Liver (tissue), 9 donors: ENCODE data around the gene CACNA1D. TPM values are rescaled to one million over a fixed set of nuclear protein-coding genes. Genes with fewer than 3 reads are reported as not detected.

ENCODE experiments used
- DNase-seq: peaks from one replicate; pipeline ENCODE4 v3.0.0-alpha.2; 2017; ENCODE audit warnings: low spot score
- H3K27ac ChIP-seq, 2 donors: one replicate each; pipeline ENCODE4 v1.7.0; 2013; ENCODE audit warnings: inconsistent platforms in 2 of 2, low read length in 2 of 2, control low read depth in 1 of 2, low read depth in 1 of 2, mild to moderate bottlenecking in 1 of 2
- H3K27me3 ChIP-seq, 4 donors: one replicate each; pipeline versions ENCODE4 v1.6.1 to v1.7.0; 2013; ENCODE audit warnings: low read length in 3 of 4, inconsistent platforms in 1 of 4, mild to moderate bottlenecking in 1 of 4, moderate library complexity in 1 of 4; ENCODE audit not compliant: control insufficient read depth in 4 of 4, insufficient read depth in 4 of 4
- H3K36me3 ChIP-seq, 4 donors: one replicate each; pipeline versions ENCODE4 v1.6.1 to v1.7.0; 2013; ENCODE audit warnings: low read length in 3 of 4, mild to moderate bottlenecking in 3 of 4, low read depth in 1 of 4, moderate library complexity in 1 of 4; ENCODE audit not compliant: control insufficient read depth in 4 of 4, insufficient read depth in 3 of 4
- H3K4me1 ChIP-seq, 4 donors: one replicate each; pipeline versions ENCODE4 v1.6.1 to v1.7.0; 2013; ENCODE audit warnings: low read length in 3 of 4, mild to moderate bottlenecking in 3 of 4, moderate library complexity in 1 of 4; ENCODE audit not compliant: control insufficient read depth in 4 of 4, insufficient read depth in 4 of 4
- H3K4me3 ChIP-seq, 3 donors: one replicate each; pipeline versions ENCODE4 v1.6.1 to v1.7.0; 2013; ENCODE audit warnings: low read length in 3 of 3, control low read depth in 1 of 3, low read depth in 1 of 3, mild to moderate bottlenecking in 1 of 3
- H3K9ac ChIP-seq, 2 donors: one replicate each; pipeline ENCODE4 v1.7.0; 2013; ENCODE audit warnings: low read length in 2 of 2, mild to moderate bottlenecking in 2 of 2, moderate library complexity in 2 of 2, control low read depth in 1 of 2, low read depth in 1 of 2
- H3K9me3 ChIP-seq, 4 donors: one replicate each; pipeline versions ENCODE4 v1.6.1 to v1.7.0; 2013; ENCODE audit warnings: low read length in 3 of 4; ENCODE audit not compliant: control insufficient read depth in 4 of 4
- ATF3 ChIP-seq: IDR thresholded peaks from 2 replicates; pipeline ENCODE4 v1.6.1; 2016; ENCODE audit warnings: antibody characterized with exemption
- EGR1 ChIP-seq, 2 donors: IDR thresholded peaks; 2 replicates each; pipeline ENCODE4 v1.6.1; 2016 to 2018; ENCODE audit warnings: antibody characterized with exemption in 2 of 2, low read depth in 2 of 2
- FOXA1 ChIP-seq: IDR thresholded peaks from 2 replicates; pipeline ENCODE4 v1.6.1; 2016; ENCODE audit warnings: antibody characterized with exemption
- FOXA2 ChIP-seq: IDR thresholded peaks from 2 replicates; pipeline ENCODE4 v1.6.1; 2016; ENCODE audit warnings: antibody characterized with exemption
- GABPA ChIP-seq, 2 donors: IDR thresholded peaks in 1 of 2; conservative IDR thresholded peaks in 1 of 2; 2 replicates each; pipeline ENCODE4 v1.6.1; 2016; ENCODE audit warnings: antibody characterized with exemption in 2 of 2, mild to moderate bottlenecking in 1 of 2, moderate library complexity in 1 of 2
- HNF4A ChIP-seq, 2 donors: conservative IDR thresholded peaks; 2 replicates each; pipeline ENCODE4 v1.6.1; 2016; ENCODE audit warnings: antibody characterized with exemption in 2 of 2, mild to moderate bottlenecking in 2 of 2
- HNF4G ChIP-seq: IDR thresholded peaks from 2 replicates; pipeline ENCODE4 v1.6.1; 2016; ENCODE audit warnings: antibody characterized with exemption
- NR2F2 ChIP-seq: IDR thresholded peaks from 2 replicates; pipeline ENCODE4 v1.6.1; 2016; ENCODE audit warnings: antibody characterized with exemption
- RAD21 ChIP-seq, 2 donors: IDR thresholded peaks; 2 replicates each; pipeline ENCODE4 v1.6.1; 2016; ENCODE audit warnings: antibody characterized with exemption in 2 of 2, mild to moderate bottlenecking in 2 of 2
- REST ChIP-seq: IDR thresholded peaks from 2 replicates; pipeline ENCODE4 v1.6.1; 2016; ENCODE audit warnings: antibody characterized with exemption, mild to moderate bottlenecking
- RXRA ChIP-seq, 2 donors: IDR thresholded peaks; 2 replicates each; pipeline ENCODE4 v1.6.1; 2017 to 2018; ENCODE audit warnings: antibody characterized with exemption in 2 of 2, mild to moderate bottlenecking in 1 of 2
- SP1 ChIP-seq: IDR thresholded peaks from 2 replicates; pipeline ENCODE4 v1.6.1; 2018; ENCODE audit warnings: antibody characterized with exemption, mild to moderate bottlenecking
- TAF1 ChIP-seq: conservative IDR thresholded peaks from 2 replicates; pipeline ENCODE4 v1.6.1; 2016; ENCODE audit warnings: antibody characterized with exemption, mild to moderate bottlenecking
- YY1 ChIP-seq: IDR thresholded peaks from 2 replicates; pipeline ENCODE4 v1.6.1; 2016; ENCODE audit warnings: antibody characterized with exemption, mild to moderate bottlenecking
- WGBS: extraction: QIAGEN DNeasy Blood & Tissue Kit; methylation state at CpG from one replicate; pipeline ENCODE4 v1.1.7; 2013; 5-methylcytosine and 5-hydroxymethylcytosine counted together
- polyA plus RNA-seq, 2 donors: library from polyadenylated mRNA; stranded (reverse) in 1 of 2; unstranded in 1 of 2; fragments of 200-250 nt in 1 of 2; fragments of >200 nt in 1 of 2; fragmentation: Nextera tagmentation in 1 of 2; extraction: Ambion mirVana in 1 of 2; gene quantifications; one replicate each; pipeline versions ENCODE4 v1.2.1 to v1.2.3, GENCODE V29; 2013 to 2015
- total RNA-seq, 2 donors: library from RNA; depleted of rRNA; stranded (reverse); fragments of >200 nt; gene quantifications; one replicate each; pipeline ENCODE4 v1.2.3, GENCODE V29; 2014
- TF ChIP-seq, protein P1 (sequence below): fragments of 150-350 bp; IDR thresholded peaks from 2 replicates; pipeline ENCODE4 v1.5.1; 2017; ENCODE audit warnings: improper control_type of control experiment, low read depth, low read length; ENCODE audit not compliant: missing input control
- TF ChIP-seq, protein P2 (sequence below): IDR thresholded peaks from 2 replicates; pipeline ENCODE4 v1.6.1; 2016; ENCODE audit warnings: antibody characterized with exemption
- TF ChIP-seq, protein P3 (sequence below): IDR thresholded peaks from 2 replicates; pipeline ENCODE4 v1.6.1; 2016; ENCODE audit warnings: antibody characterized with exemption
- donor health status: healthy.
- donor health status: healthy.
- donor health status: healthy.
- donor health status: healthy.
- donor health status: healthy.

CACNA1D gene
- total and polyA plus RNA-seq, 4 donors: 1.8 to 18.9 (median 3.4) TPM

DNA sequence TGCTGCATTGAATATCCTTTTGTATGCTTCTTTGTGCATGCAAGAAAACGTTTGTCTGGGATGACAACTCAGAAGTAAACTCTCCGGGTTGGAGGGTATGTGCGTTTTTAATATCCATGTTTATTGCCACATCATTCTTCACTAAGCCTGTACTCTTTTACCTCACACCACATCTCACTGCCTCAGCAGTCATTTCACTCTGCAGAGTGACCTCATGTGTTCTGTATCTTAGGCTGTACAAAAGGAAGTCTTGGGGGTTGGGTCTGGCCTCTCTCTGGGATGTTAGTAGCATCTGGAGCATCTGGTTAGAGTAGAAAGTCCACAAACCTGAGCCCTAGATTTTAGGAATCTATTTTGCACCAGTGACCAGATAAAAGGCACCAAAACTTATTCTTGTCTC, 16.1 kb downstream of the CACNA1D start:
- H3K36me3 ChIP-seq: no peaks in the 10 kb centered on the region
- 82% methylated on average over 3 of the region's 3 CpGs for WGBS
- no peak overlapping the region for H3K27ac ChIP-seq
- H3K4me1 ChIP-seq: peaks cover 0 to 9% (median 6%) of the 10 kb centered on the region in 4 donors
- no peaks in the 10 kb centered on the region for H3K9me3 ChIP-seq
- TF ChIP-seq EGR1 (IDR thresholded peaks at IDR 0.05; ENCODE audit: low read depth in 2 of 2) (no peak), GABPA (IDR thresholded peaks at IDR 0.05 in 1 of 2, conservative IDR thresholded peaks at IDR 0.05 in 1 of 2) (no peak), NR2F2 (no peak), FOXA1 (no peak), HNF4A (conservative IDR thresholded peaks at IDR 0.05) (no peak), HNF4G (no peak), REST (no peak), FOXA2 (no peak), RXRA (IDR thresholded peaks at IDR 0.05) (no peak), TAF1 (no peak)
- TF ChIP-seq, protein P1, sequence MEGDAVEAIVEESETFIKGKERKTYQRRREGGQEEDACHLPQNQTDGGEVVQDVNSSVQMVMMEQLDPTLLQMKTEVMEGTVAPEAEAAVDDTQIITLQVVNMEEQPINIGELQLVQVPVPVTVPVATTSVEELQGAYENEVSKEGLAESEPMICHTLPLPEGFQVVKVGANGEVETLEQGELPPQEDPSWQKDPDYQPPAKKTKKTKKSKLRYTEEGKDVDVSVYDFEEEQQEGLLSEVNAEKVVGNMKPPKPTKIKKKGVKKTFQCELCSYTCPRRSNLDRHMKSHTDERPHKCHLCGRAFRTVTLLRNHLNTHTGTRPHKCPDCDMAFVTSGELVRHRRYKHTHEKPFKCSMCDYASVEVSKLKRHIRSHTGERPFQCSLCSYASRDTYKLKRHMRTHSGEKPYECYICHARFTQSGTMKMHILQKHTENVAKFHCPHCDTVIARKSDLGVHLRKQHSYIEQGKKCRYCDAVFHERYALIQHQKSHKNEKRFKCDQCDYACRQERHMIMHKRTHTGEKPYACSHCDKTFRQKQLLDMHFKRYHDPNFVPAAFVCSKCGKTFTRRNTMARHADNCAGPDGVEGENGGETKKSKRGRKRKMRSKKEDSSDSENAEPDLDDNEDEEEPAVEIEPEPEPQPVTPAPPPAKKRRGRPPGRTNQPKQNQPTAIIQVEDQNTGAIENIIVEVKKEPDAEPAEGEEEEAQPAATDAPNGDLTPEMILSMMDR: no peak
- TF ChIP-seq, protein P2, sequence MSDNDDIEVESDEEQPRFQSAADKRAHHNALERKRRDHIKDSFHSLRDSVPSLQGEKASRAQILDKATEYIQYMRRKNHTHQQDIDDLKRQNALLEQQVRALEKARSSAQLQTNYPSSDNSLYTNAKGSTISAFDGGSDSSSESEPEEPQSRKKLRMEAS: no peak
- TF ChIP-seq, protein P3, sequence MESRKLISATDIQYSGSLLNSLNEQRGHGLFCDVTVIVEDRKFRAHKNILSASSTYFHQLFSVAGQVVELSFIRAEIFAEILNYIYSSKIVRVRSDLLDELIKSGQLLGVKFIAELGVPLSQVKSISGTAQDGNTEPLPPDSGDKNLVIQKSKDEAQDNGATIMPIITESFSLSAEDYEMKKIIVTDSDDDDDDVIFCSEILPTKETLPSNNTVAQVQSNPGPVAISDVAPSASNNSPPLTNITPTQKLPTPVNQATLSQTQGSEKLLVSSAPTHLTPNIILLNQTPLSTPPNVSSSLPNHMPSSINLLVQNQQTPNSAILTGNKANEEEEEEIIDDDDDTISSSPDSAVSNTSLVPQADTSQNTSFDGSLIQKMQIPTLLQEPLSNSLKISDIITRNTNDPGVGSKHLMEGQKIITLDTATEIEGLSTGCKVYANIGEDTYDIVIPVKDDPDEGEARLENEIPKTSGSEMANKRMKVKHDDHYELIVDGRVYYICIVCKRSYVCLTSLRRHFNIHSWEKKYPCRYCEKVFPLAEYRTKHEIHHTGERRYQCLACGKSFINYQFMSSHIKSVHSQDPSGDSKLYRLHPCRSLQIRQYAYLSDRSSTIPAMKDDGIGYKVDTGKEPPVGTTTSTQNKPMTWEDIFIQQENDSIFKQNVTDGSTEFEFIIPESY: no peak
- H3K4me3 ChIP-seq: no peak overlapping the region
- no peaks in the 10 kb centered on the region for H3K27me3 ChIP-seq
- no peak for DNase-seq
- H3K9ac ChIP-seq: no peak overlapping the region

DNA sequence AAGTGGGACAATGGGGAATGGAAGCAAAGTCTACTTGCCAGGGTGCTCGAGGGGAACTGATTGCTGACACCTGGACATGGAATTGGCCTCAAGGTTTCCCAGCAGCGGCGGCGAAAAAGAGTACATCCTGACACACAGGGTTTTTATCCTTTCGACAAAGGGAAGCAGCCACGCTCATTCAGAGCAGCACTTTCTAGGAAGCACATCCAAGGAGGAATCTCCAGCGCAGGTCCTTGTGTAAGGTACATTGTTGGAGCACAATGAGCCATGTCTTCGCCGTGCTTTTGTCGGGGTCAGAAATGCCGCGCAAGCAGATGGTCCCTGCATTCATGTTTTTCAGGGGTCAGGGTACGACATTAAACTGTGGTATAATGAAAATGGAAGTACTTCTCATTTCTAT, 16.8 kb downstream of the CACNA1D start:
- no peak for DNase-seq
- Histone ChIP-seq H3K36me3 (no peaks in the 10 kb centered on the region), H3K4me3 (no peak overlapping the region), H3K27me3 (no peaks in the 10 kb centered on the region), H3K27ac (no peak overlapping the region), H3K9me3 (no peaks in the 10 kb centered on the region), H3K9ac (no peak overlapping the region), H3K4me1 (peaks cover 0 to 3% (median under 1%) of the 10 kb centered on the region in 4 donors)
- 91% methylated on average over 13 of the region's 13 CpGs for WGBS
- TF ChIP-seq RAD21 (IDR thresholded peaks at IDR 0.05) (no peak), HNF4A (conservative IDR thresholded peaks at IDR 0.05) (no peak), YY1 (no peak), HNF4G (no peak), EGR1 (IDR thresholded peaks at IDR 0.05; ENCODE audit: low read depth in 2 of 2) (no peak), NR2F2 (no peak), TAF1 (no peak), GABPA (IDR thresholded peaks at IDR 0.05 in 1 of 2, conservative IDR thresholded peaks at IDR 0.05 in 1 of 2) (no peak), SP1 (no peak), FOXA2 (no peak), RXRA (IDR thresholded peaks at IDR 0.05) (no peak), ATF3 (no peak)
- TF ChIP-seq, protein P1: no peak
- TF ChIP-seq, protein P3: no peak
- TF ChIP-seq, protein P2: no peak
